Endodermal cell (in vitro differentiated cells): ENCODE data around the gene CAPN5. TPM values are rescaled to one million over a fixed set of nuclear protein-coding genes. Genes with fewer than 3 reads are reported as not detected.
A peak's percentile ranks its signal among the peaks of the same experiment; 100 is the strongest.

ENCODE experiments used
- DNase-seq: peaks from one replicate; pipeline ENCODE4 v3.0.0-alpha.2; 2017
- H3K27ac ChIP-seq: 2 replicates; pipeline ENCODE4 v1.5.1; 2013; ENCODE audit warnings: mild to moderate bottlenecking, low read depth, low read length, moderate library complexity
- H3K27me3 ChIP-seq: 2 replicates; pipeline ENCODE4 v1.6.1; 2013; ENCODE audit warnings: mild to moderate bottlenecking, low read length, moderate library complexity; ENCODE audit not compliant: insufficient read depth, control insufficient read depth, poor library complexity, severe bottlenecking
- H3K36me3 ChIP-seq: 2 replicates; pipeline ENCODE4 v1.7.0; 2013; ENCODE audit warnings: mild to moderate bottlenecking, low read length, moderate library complexity; ENCODE audit not compliant: control insufficient read depth, insufficient read depth
- H3K4me1 ChIP-seq: one replicate; pipeline ENCODE4 v1.7.0; 2013; ENCODE audit warnings: low read length; ENCODE audit not compliant: control insufficient read depth, insufficient read depth
- H3K4me3 ChIP-seq: 2 replicates; pipeline ENCODE4 v1.5.1; 2013; ENCODE audit warnings: mild to moderate bottlenecking, low read length, moderate library complexity
- H3K9ac ChIP-seq: 2 replicates; pipeline ENCODE4 v1.6.1; 2013; ENCODE audit warnings: mild to moderate bottlenecking, low read length, moderate library complexity; ENCODE audit not compliant: poor library complexity, severe bottlenecking; ENCODE audit errors: extremely low read depth
- H3K9me3 ChIP-seq: 2 replicates; pipeline ENCODE4 v1.6.1; 2013; ENCODE audit warnings: mild to moderate bottlenecking, low read length, moderate library complexity; ENCODE audit not compliant: control insufficient read depth
- H3K27ac Mint-ChIP-seq: 2 replicates; pipeline ENCODE4 v1.8.0; 2020; ENCODE audit warnings: mixed read lengths
- H3K27me3 Mint-ChIP-seq: 2 replicates; pipeline ENCODE4 v1.8.0; 2021; ENCODE audit warnings: mild to moderate bottlenecking, mixed read lengths; ENCODE audit not compliant: insufficient read depth
- H3K36me3 Mint-ChIP-seq: 2 replicates; pipeline ENCODE4 v1.8.0; 2020; ENCODE audit warnings: low read depth, mixed read lengths
- H3K4me1 Mint-ChIP-seq: 2 replicates; pipeline ENCODE4 v1.8.0; 2020; ENCODE audit warnings: mixed read lengths
- H3K4me3 Mint-ChIP-seq: 2 replicates; pipeline ENCODE4 v1.8.0; 2020; ENCODE audit warnings: mild to moderate bottlenecking, moderate library complexity, mixed read lengths
- H3K9me3 Mint-ChIP-seq: 2 replicates; pipeline ENCODE4 v1.8.0; 2020; ENCODE audit warnings: mild to moderate bottlenecking, mixed read lengths
- CTCF ChIP-seq: fragments of 200-600 bp; sonication (generic); conservative IDR thresholded peaks from 2 replicates; pipeline ENCODE4 v1.5.0; 2021; ENCODE audit warnings: antibody characterized with exemption, mild to moderate bottlenecking
- WGBS, 2 experiments: methylation state at CpG; one replicate each; pipeline versions ENCODE4 v1.1.5 to v1.1.7; 2013; ENCODE audit warnings: missing lambda C conversion rate in 2 of 2, mixed read lengths in 1 of 2; ENCODE audit not compliant: insufficient coverage in 1 of 2, insufficient read length in 1 of 2; 5-methylcytosine and 5-hydroxymethylcytosine counted together
- total RNA-seq, 2 donors: library from RNA; stranded (reverse); fragmentation: NEBNext Ultra II Directional in 1 of 2; extraction: Animal tissue kit (Norgen Biotek cat#: 25700) in 1 of 2; gene quantifications; 2 replicates in 1 of 2; 3 replicates in 1 of 2; pipeline ENCODE4 v1.2.1, GENCODE V29; 2021

Gene CAPN5
- total RNA-seq, 2 donors from 2014 or later, result 17.5 to 21.5 TPM

GRCh38 chr11:77090046-77090372, 23.2 kb downstream of the CAPN5 start:
- Mint-ChIP-seq H3K27ac (no peak overlapping the region), H3K27me3 (no peaks in the 10 kb centered on the region), H3K4me3 (no peak overlapping the region), H3K4me1 (peaks cover 4% of the 10 kb centered on the region), H3K36me3 (peaks cover 2% of the 10 kb centered on the region), H3K9me3 (no peaks in the 10 kb centered on the region)
- TF ChIP-seq CTCF, result no peak
- H3K9me3 ChIP-seq, result no peaks in the 10 kb centered on the region
- no peak for DNase-seq
- H3K36me3 ChIP-seq, result no peaks in the 10 kb centered on the region
- 96% methylated on average over 3 to 4 of the region's 4 CpGs for WGBS, 2 experiments
- no peaks in the 10 kb centered on the region for H3K4me1 ChIP-seq
- no peak overlapping the region for H3K4me3 ChIP-seq
- no peak overlapping the region for H3K27ac ChIP-seq
- H3K27me3 ChIP-seq, result no peaks in the 10 kb centered on the region
- H3K9ac ChIP-seq, result no peak overlapping the region

- Mint-ChIP-seq H3K27ac (no peak overlapping the region), H3K4me3 (no peak overlapping the region), H3K27me3 (no peaks in the 10 kb centered on the region), H3K4me1 (peaks cover 7% of the 10 kb centered on the region), H3K9me3 (no peaks in the 10 kb centered on the region), H3K36me3 (peaks cover 2% of the 10 kb centered on the region)
- 75 to 82% methylated on average over 8 to 13 of the region's 13 CpGs for WGBS, 2 experiments
- Histone ChIP-seq H3K9ac (no peak overlapping the region), H3K4me3 (no peak overlapping the region), H3K36me3 (no peaks in the 10 kb centered on the region), H3K27ac (no peak overlapping the region), H3K4me1 (no peaks in the 10 kb centered on the region), H3K9me3 (no peaks in the 10 kb centered on the region), H3K27me3 (no peaks in the 10 kb centered on the region)
- DNase-seq, result peak; percentile 67
- TF ChIP-seq CTCF, result no peak
Measured at GRCh38 chr11:77090373-77091111, 23.8 kb downstream of the CAPN5 start.

- H3K27ac ChIP-seq, result no peak overlapping the region
- H3K36me3 Mint-ChIP-seq, result peaks cover 2% of the 10 kb centered on the region
- WGBS, 2 experiments, result 18 to 52% methylated on average over 5 to 9 of the region's 9 CpGs
- no peaks in the 10 kb centered on the region for H3K9me3 Mint-ChIP-seq
- peak; percentile 98 for TF ChIP-seq CTCF
- no peak overlapping the region for H3K4me3 Mint-ChIP-seq
- H3K27me3 Mint-ChIP-seq, result no peaks in the 10 kb centered on the region
- no peak overlapping the region for H3K27ac Mint-ChIP-seq
- H3K4me1 Mint-ChIP-seq, result peaks cover 13% of the 10 kb centered on the region
- no peaks in the 10 kb centered on the region for H3K36me3 ChIP-seq
- H3K27me3 ChIP-seq, result no peaks in the 10 kb centered on the region
- H3K4me3 ChIP-seq, result no peak overlapping the region
- peak; percentile 98 for DNase-seq
- no peaks in the 10 kb centered on the region for H3K9me3 ChIP-seq
- H3K4me1 ChIP-seq, result no peaks in the 10 kb centered on the region
- no peak overlapping the region for H3K9ac ChIP-seq
Measured at GRCh38 chr11:77091146-77091940, 24.6 kb downstream of the CAPN5 start.
